ENCODE measurements around the gene KY. TPM values are rescaled to one million over a fixed set of nuclear protein-coding genes. Genes with fewer than 3 reads are reported as not detected.

Gene KY
- total RNA-seq, 1 donor from 2014 or later: not detected

DNA sequence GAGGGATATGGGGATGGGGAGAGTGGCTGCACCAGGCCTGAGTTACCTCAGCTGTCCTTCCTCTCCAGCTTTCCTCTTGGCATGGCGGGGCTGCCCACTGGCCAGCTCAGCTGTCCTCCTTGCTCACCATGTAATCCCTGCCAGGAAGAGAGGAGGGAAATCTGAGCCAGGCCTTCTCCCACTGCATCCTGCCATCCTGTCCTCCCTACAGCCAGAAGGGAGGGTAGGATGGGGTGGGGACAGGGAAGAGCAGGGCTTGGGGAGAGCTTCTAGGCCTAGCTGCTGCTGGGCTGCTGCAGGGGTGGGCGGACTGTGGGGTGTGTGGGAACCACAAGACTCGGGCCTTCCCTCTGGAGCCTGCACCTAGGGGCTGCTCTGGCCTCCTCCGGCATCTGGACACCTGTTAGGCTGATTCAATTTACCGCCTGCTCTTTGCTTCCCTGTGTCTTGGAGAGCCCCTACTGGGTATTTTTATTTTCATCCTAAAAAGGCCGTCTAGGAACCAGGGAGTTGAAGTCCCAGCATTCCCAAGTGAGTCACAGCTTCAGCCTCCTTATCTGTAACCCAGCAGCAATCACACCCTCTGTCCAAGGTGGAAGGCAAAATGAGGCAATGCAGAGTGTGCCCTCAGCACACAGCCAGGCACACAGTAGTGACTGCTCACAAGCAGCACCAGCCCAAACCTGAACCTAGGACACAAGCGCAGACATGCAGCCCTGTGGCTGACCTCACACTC is 13.1 kb upstream of the KY start:
- Mint-ChIP-seq H3K36me3 (no peaks in the 10 kb centered on the region), H3K27me3 (ENCODE audit: low read depth) (peaks cover 58% of the 10 kb centered on the region), H3K9me3 (peaks cover 3% of the 10 kb centered on the region), H3K4me3 (no peak overlapping the region), H3K4me1 (no peaks in the 10 kb centered on the region), H3K27ac (no peak overlapping the region)
- TF ChIP-seq, protein P1, sequence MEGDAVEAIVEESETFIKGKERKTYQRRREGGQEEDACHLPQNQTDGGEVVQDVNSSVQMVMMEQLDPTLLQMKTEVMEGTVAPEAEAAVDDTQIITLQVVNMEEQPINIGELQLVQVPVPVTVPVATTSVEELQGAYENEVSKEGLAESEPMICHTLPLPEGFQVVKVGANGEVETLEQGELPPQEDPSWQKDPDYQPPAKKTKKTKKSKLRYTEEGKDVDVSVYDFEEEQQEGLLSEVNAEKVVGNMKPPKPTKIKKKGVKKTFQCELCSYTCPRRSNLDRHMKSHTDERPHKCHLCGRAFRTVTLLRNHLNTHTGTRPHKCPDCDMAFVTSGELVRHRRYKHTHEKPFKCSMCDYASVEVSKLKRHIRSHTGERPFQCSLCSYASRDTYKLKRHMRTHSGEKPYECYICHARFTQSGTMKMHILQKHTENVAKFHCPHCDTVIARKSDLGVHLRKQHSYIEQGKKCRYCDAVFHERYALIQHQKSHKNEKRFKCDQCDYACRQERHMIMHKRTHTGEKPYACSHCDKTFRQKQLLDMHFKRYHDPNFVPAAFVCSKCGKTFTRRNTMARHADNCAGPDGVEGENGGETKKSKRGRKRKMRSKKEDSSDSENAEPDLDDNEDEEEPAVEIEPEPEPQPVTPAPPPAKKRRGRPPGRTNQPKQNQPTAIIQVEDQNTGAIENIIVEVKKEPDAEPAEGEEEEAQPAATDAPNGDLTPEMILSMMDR (IDR thresholded peaks at IDR 0.05; ENCODE audit: unreplicated experiment): no peak
- no peak for DNase-seq (ENCODE audit: low spot score in 2 of 2, unreplicated experiment in 2 of 2)

DNA sequence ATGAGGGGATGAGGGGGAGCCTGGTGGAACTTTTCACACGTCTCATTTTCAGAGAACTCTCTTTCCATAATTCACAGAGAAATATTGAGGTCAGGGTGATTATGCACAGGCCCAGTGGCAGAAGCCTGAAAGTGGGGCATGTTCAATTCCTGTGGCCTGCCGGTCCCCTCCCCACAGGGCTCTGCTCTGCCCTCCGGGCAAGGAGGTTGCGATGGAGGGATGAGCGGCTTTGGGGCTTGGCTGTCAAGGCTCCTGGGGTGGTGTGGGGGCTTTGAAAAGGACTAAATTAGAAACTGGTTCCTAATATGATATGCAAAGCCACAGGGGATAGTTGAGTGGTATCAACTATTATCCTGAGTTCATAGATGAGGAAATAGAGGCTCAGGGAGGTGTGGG is 9.2 kb upstream of the KY start:
- no peaks in the 10 kb centered on the region for H3K4me1 Mint-ChIP-seq
- TF ChIP-seq, protein P1 (IDR thresholded peaks at IDR 0.05; ENCODE audit: unreplicated experiment): no peak
- H3K9me3 Mint-ChIP-seq: peaks cover 3% of the 10 kb centered on the region
- no peaks in the 10 kb centered on the region for H3K36me3 Mint-ChIP-seq
- H3K4me3 Mint-ChIP-seq: no peak overlapping the region
- peaks cover 57% of the 10 kb centered on the region for H3K27me3 Mint-ChIP-seq (ENCODE audit: low read depth)
- no peak for DNase-seq (ENCODE audit: low spot score in 2 of 2, unreplicated experiment in 2 of 2)
- H3K27ac Mint-ChIP-seq: no peak overlapping the region

DNA sequence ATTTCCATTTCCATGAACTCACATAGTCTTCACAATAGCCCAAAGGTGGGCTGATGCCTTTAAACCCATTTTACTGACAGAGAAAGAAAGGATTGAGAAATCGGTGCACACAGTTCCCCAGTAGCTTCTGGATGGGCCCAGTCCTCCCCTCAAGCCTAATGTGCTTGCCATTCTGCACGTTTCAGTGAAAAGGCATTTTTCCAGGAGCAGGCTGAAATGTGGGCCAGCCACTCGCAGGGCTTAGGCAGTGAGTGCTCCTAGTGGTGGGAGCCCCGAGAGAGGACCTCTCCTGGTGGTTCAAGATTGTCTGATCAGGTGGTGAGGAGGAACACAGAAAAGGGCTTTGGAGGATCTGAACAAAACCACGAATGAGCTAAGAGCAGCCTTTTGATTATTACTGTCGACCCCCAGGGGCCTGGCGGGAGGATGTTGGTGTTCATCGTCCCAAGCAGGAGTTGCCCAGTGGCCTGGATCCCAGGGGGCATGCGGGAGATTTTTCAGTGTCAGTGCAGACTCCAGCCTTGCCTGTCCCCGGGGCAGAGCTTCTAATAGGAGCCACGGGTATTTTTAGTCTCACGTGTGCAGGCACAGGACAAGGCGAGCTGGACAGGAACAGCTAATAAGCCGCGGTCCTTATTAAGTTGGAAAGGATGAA is 8.7 kb upstream of the KY start:
- TF ChIP-seq, protein P1 (IDR thresholded peaks at IDR 0.05; ENCODE audit: unreplicated experiment): no peak
- Mint-ChIP-seq H3K4me1 (no peaks in the 10 kb centered on the region), H3K27ac (no peak overlapping the region), H3K9me3 (peaks cover 3% of the 10 kb centered on the region), H3K4me3 (no peak overlapping the region), H3K27me3 (ENCODE audit: low read depth) (peaks cover 62% of the 10 kb centered on the region), H3K36me3 (no peaks in the 10 kb centered on the region)
- DNase-seq (ENCODE audit: low spot score in 2 of 2, unreplicated experiment in 2 of 2): no peak

DNA sequence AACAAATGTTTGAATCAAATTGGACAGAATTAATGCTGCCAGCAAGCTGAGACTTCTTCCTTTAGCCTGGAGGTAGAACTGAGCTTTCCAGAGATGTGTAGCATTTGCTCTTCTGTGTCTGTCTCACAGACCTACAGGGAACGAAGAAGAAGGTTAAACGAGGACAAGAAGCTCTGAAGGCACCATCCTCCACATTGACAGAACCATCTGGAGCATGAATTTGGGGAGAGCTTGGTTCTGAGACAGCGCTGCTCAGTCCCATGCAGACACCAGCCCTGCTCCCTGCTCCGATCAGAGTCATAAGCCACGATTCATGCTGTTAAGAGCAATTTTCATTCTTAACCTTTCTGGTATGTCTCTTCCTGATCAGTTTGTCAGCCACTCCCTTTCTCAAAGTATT is 7.7 kb upstream of the KY start:
- H3K27ac Mint-ChIP-seq: no peak overlapping the region
- DNase-seq (ENCODE audit: low spot score in 2 of 2, unreplicated experiment in 2 of 2): no peak
- H3K27me3 Mint-ChIP-seq (ENCODE audit: low read depth): peaks cover 71% of the 10 kb centered on the region
- no peaks in the 10 kb centered on the region for H3K4me1 Mint-ChIP-seq
- H3K9me3 Mint-ChIP-seq: peaks cover 3% of the 10 kb centered on the region
- TF ChIP-seq, protein P1 (IDR thresholded peaks at IDR 0.05; ENCODE audit: unreplicated experiment): no peak
- H3K4me3 Mint-ChIP-seq: no peak overlapping the region
- no peaks in the 10 kb centered on the region for H3K36me3 Mint-ChIP-seq

DNA sequence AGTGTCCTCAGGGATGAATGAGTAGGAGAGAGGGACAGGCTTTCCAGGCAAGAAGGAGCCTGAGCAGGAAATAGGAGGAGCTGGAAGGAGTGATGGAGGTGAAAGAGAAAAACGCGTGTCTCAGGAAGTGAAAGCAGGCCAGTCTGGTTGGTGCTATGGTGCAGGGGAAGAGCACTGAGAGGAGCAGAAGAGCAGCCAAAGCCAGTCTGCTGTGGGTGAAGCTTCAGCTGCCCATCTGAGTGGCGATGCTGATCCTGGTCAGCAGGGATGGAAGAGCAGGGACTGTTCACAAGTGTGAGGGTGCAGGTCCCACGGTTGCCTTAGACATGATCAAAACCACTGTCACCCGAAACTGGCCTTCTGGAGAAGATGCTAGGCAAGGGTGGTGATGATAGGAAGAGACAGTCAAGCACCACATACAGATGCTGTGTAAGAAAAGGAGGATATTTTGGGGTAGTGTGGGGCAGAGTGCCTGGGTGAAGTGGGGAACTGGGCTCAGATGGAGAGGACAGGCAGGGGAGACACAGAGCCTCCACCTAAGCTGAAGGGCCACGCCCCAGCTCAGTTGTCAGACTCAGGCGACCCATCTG is 5.5 kb upstream of the KY start:
- no peak for DNase-seq (ENCODE audit: low spot score in 2 of 2, unreplicated experiment in 2 of 2)
- H3K4me3 Mint-ChIP-seq: no peak overlapping the region
- no peaks in the 10 kb centered on the region for H3K36me3 Mint-ChIP-seq
- TF ChIP-seq, protein P1 (IDR thresholded peaks at IDR 0.05; ENCODE audit: unreplicated experiment): no peak
- H3K4me1 Mint-ChIP-seq: no peaks in the 10 kb centered on the region
- H3K27ac Mint-ChIP-seq: no peak overlapping the region
- H3K27me3 Mint-ChIP-seq (ENCODE audit: low read depth): peaks cover 89% of the 10 kb centered on the region
- H3K9me3 Mint-ChIP-seq: peaks cover under 1% of the 10 kb centered on the region

All from mesothelial cell of epicardium (in vitro differentiated cells).